Prostate gland (tissue), 2 donors: ENCODE data around the gene NTM.

Source experiments
- POLR2A ChIP-seq: fragments of 450-650 bp; IDR thresholded peaks from one replicate; pipeline ENCODE4 v1.6.1; 2016; ENCODE audit warnings: antibody characterized with exemption, mild to moderate bottlenecking
- TF ChIP-seq, protein P1 (sequence below), 4 experiments: fragments of 200-600 bp in 2 of 4; fragments of 450-650 bp in 2 of 4; sonication (generic) in 2 of 4; IDR thresholded peaks; 1 replicate in 3 of 4; 2 replicates in 1 of 4; pipeline ENCODE4 v1.5.1; 2016 to 2019; ENCODE audit warnings: antibody characterized with exemption in 4 of 4, mild to moderate bottlenecking in 2 of 4, moderate library complexity in 2 of 4

DNA sequence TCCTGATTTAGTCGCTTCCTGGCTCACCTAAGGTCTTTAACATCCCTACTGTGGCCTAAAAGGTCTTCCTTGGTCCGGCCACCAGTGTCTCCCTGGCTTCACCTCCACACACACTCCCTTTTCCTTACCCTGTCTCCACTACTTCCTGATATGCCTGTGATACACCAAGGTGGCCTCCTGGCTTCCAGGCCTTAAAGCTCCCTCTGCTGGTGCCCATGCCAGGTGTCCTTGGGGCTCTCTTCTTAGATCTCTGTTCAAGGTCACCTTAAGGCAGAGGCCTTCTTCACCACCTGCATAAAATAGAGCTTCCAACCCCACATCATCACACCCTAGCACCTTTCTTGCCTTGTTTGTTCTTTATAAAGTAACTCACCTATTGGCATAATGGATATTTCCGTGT, 787.7 kb downstream of the NTM start:
- TF ChIP-seq, protein P1, sequence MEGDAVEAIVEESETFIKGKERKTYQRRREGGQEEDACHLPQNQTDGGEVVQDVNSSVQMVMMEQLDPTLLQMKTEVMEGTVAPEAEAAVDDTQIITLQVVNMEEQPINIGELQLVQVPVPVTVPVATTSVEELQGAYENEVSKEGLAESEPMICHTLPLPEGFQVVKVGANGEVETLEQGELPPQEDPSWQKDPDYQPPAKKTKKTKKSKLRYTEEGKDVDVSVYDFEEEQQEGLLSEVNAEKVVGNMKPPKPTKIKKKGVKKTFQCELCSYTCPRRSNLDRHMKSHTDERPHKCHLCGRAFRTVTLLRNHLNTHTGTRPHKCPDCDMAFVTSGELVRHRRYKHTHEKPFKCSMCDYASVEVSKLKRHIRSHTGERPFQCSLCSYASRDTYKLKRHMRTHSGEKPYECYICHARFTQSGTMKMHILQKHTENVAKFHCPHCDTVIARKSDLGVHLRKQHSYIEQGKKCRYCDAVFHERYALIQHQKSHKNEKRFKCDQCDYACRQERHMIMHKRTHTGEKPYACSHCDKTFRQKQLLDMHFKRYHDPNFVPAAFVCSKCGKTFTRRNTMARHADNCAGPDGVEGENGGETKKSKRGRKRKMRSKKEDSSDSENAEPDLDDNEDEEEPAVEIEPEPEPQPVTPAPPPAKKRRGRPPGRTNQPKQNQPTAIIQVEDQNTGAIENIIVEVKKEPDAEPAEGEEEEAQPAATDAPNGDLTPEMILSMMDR (IDR thresholded peaks at IDR 0.05), result no peak
- no peak for TF ChIP-seq POLR2A
